Stomach (tissue), 4 donors: ENCODE results near the gene PRKCB.

ENCODE experiments used
- EP300 ChIP-seq: sonication (generic); formaldehyde crosslinking; IDR thresholded peaks from one replicate; pipeline ENCODE4 v1.6.1; 2017; ENCODE audit warnings: antibody characterized with exemption
- POLR2AphosphoS5 ChIP-seq, 3 donors: sonication (generic); formaldehyde crosslinking; IDR thresholded peaks; one replicate each; pipeline ENCODE4 v1.6.1; 2016; ENCODE audit warnings: antibody characterized with exemption in 3 of 3
- TF ChIP-seq, protein P1 (sequence below), 7 experiments: fragments of 450-650 bp in 4 of 7; fragments of 200-600 bp in 3 of 7; sonication (generic) in 3 of 7; IDR thresholded peaks; one replicate each; pipeline ENCODE4 v1.5.1; 2016 to 2019; ENCODE audit warnings: antibody characterized with exemption in 7 of 7, control low read depth in 2 of 7, mild to moderate bottlenecking in 1 of 7

GRCh38 chr16:24141466-24141865, 305.7 kb downstream of the PRKCB start:
- TF ChIP-seq EP300 = no peak
- TF ChIP-seq, protein P1, sequence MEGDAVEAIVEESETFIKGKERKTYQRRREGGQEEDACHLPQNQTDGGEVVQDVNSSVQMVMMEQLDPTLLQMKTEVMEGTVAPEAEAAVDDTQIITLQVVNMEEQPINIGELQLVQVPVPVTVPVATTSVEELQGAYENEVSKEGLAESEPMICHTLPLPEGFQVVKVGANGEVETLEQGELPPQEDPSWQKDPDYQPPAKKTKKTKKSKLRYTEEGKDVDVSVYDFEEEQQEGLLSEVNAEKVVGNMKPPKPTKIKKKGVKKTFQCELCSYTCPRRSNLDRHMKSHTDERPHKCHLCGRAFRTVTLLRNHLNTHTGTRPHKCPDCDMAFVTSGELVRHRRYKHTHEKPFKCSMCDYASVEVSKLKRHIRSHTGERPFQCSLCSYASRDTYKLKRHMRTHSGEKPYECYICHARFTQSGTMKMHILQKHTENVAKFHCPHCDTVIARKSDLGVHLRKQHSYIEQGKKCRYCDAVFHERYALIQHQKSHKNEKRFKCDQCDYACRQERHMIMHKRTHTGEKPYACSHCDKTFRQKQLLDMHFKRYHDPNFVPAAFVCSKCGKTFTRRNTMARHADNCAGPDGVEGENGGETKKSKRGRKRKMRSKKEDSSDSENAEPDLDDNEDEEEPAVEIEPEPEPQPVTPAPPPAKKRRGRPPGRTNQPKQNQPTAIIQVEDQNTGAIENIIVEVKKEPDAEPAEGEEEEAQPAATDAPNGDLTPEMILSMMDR (IDR thresholded peaks at IDR 0.05) = no peak
- TF ChIP-seq POLR2AphosphoS5 (IDR thresholded peaks at IDR 0.05) = no peak
